PC-3 (cell line): Measurements from ENCODE around the gene SLC25A28.

Experiments used
- CTCF ChIP-seq: fragments of 300-600 bp; sonication (generic); conservative IDR thresholded peaks from 2 replicates; pipeline ENCODE4 v1.5.1; 2017; ENCODE audit warnings: antibody characterized with exemption, low read depth, mild to moderate bottlenecking, low read length
- EZH2 ChIP-seq: fragments of 300-600 bp; sonication (generic); IDR thresholded peaks from one replicate; pipeline ENCODE4 v1.6.1; 2017; ENCODE audit warnings: antibody characterized with exemption, mild to moderate bottlenecking, low read length; ENCODE audit not compliant: unreplicated experiment
- EZH2phosphoT487 ChIP-seq: fragments of 300-600 bp; sonication (generic); IDR thresholded peaks from 2 replicates; pipeline ENCODE4 v1.6.1; 2018; ENCODE audit warnings: mild to moderate bottlenecking, antibody characterized with exemption, low read length, borderline replicate concordance

GRCh38 chr10:99648717-99649116 lies 28.5 kb upstream of the SLC25A28 start:
- TF ChIP-seq CTCF (no peak), EZH2 (no peak), EZH2phosphoT487 (no peak)
